PC-3 (cell line): Measurements from ENCODE around the gene CCNF. TPM values are rescaled to one million over a fixed set of nuclear protein-coding genes. Genes with fewer than 3 reads are reported as not detected.

Experiments
- ATAC-seq: fragments of 200-7000 bp; cut with Tn5 transposase; 2 replicates; pipeline ENCODE4 v1.9.1; 2020; ENCODE audit warnings: mild to moderate bottlenecking, moderate library complexity
- BruUV-seq: library from RNA; stranded (reverse); fragments of 400-500 nt; replicated peaks from 2 replicates; lab custom pipeline; 2021; lab: Mats Ljungman, UMichigan
- CTCF ChIA-PET: fragments of 300-600 bp; sonication (Branson Sonifier 250); formaldehyde crosslinking; loops from one replicate; lab custom pipeline; 2022; ENCODE audit warnings: antibody characterized with exemption; lab: Charles Lee
- POLR2A ChIA-PET: fragments of 300-600 bp; sonication (Branson Sonifier 250); formaldehyde crosslinking; loops from one replicate; lab custom pipeline; 2022; ENCODE audit warnings: antibody characterized with exemption; ENCODE audit not compliant: unreplicated experiment; lab: Charles Lee
- DNase-seq: peaks from one replicate; pipeline ENCODE4 v3.0.0-alpha.2; 2015
- H2AFZ ChIP-seq: fragments of 300-600 bp; sonication (generic); 2 replicates; pipeline ENCODE4 v1.6.0; 2016; ENCODE audit warnings: antibody characterized with exemption, low read length
- H3F3A ChIP-seq: fragments of 300-600 bp; sonication (generic); one replicate; pipeline ENCODE4 v1.6.0; 2017; ENCODE audit warnings: antibody characterized with exemption, low read length, control low read depth, mild to moderate bottlenecking; ENCODE audit not compliant: unreplicated experiment
- H3K27ac ChIP-seq: fragments of 300-600 bp; sonication (generic); 2 replicates; pipeline ENCODE4 v1.5.1; 2016; ENCODE audit warnings: mild to moderate bottlenecking, low read length
- H3K27me3 ChIP-seq: fragments of 300-600 bp; sonication (generic); 2 replicates; pipeline ENCODE4 v1.6.1; 2016; ENCODE audit warnings: low read length, mixed read lengths
- H3K36me3 ChIP-seq: fragments of 300-600 bp; sonication (generic); 2 replicates; pipeline ENCODE4 v1.6.1; 2016; ENCODE audit warnings: low read depth, mixed run types, low read length, mixed read lengths
- H3K4me1 ChIP-seq: fragments of 300-600 bp; sonication (generic); 2 replicates; pipeline ENCODE4 v1.5.1; 2016; ENCODE audit warnings: low read length; ENCODE audit not compliant: insufficient read depth
- H3K4me2 ChIP-seq: fragments of 300-600 bp; sonication (generic); 2 replicates; pipeline ENCODE4 v1.6.0; 2016; ENCODE audit warnings: low read length
- H3K4me3 ChIP-seq: fragments of 300-600 bp; sonication (generic); 2 replicates; pipeline ENCODE4 v1.5.1; 2016; ENCODE audit warnings: mild to moderate bottlenecking, low read length, mixed read lengths
- H3K79me2 ChIP-seq: fragments of 300-600 bp; sonication (generic); 2 replicates; pipeline ENCODE4 v1.6.1; 2017; ENCODE audit warnings: low read length, mixed read lengths
- H3K9ac ChIP-seq: fragments of 300-600 bp; sonication (generic); 2 replicates; pipeline ENCODE4 v1.6.0; 2016; ENCODE audit warnings: mild to moderate bottlenecking, low read length
- H3K9me2 ChIP-seq: fragments of 300-600 bp; sonication (generic); replicated peaks from 2 replicates; pipeline ENCODE4 v1.6.1; 2016; ENCODE audit warnings: mixed run types, low read length, mixed read lengths
- H3K9me3 ChIP-seq: fragments of 300-600 bp; sonication (generic); 2 replicates; pipeline ENCODE4 v1.6.1; 2016; ENCODE audit warnings: low read length, mixed read lengths
- H4K20me1 ChIP-seq: fragments of 300-600 bp; sonication (generic); 2 replicates; pipeline ENCODE4 v1.6.1; 2016; ENCODE audit warnings: low read length, mixed read lengths
- CTCF ChIP-seq: fragments of 300-600 bp; sonication (generic); conservative IDR thresholded peaks from 2 replicates; pipeline ENCODE4 v1.5.1; 2017; ENCODE audit warnings: antibody characterized with exemption, low read depth, mild to moderate bottlenecking, low read length
- EZH2 ChIP-seq: fragments of 300-600 bp; sonication (generic); IDR thresholded peaks from one replicate; pipeline ENCODE4 v1.6.1; 2017; ENCODE audit warnings: antibody characterized with exemption, mild to moderate bottlenecking, low read length; ENCODE audit not compliant: unreplicated experiment
- EZH2phosphoT487 ChIP-seq: fragments of 300-600 bp; sonication (generic); IDR thresholded peaks from 2 replicates; pipeline ENCODE4 v1.6.1; 2018; ENCODE audit warnings: mild to moderate bottlenecking, antibody characterized with exemption, low read length, borderline replicate concordance
- intact Hi-C: fragments of 100-400 bp; cut with micrococcal nuclease; formaldehyde crosslinking; loops from 2 replicates; pipeline ENCODE4 v1.9.0; 2023
- total RNA-seq: library from RNA; depleted of rRNA; stranded (reverse); fragments of >200 nt; gene quantifications from 2 replicates; pipeline ENCODE4 v1.2.3, GENCODE V29; 2014

Gene CCNF
- total RNA-seq, 1 experiment from 2014 or later = 26.8 TPM

- no peaks in the 10 kb centered on the region for H3K9me2 ChIP-seq
- no peaks in the 10 kb centered on the region for H3F3A ChIP-seq
- H3K4me2 ChIP-seq = no peak overlapping the region
- H3K79me2 ChIP-seq = no peaks in the 10 kb centered on the region
- no peak overlapping the region for H3K9ac ChIP-seq
- intact Hi-C loops = no loop called here
- H3K9me3 ChIP-seq = no peaks in the 10 kb centered on the region
- H3K36me3 ChIP-seq = no peaks in the 10 kb centered on the region
- CTCF ChIA-PET = no interaction called here
- no peak overlapping the region for H2AFZ ChIP-seq
- no peak overlapping the region for H3K27ac ChIP-seq
- no peak for TF ChIP-seq CTCF
- no peak for TF ChIP-seq EZH2phosphoT487
- TF ChIP-seq EZH2 = no peak
- no peaks in the 10 kb centered on the region for H3K4me1 ChIP-seq
- H4K20me1 ChIP-seq = no peaks in the 10 kb centered on the region
- POLR2A ChIA-PET = no interaction called here
- no peaks in the 10 kb centered on the region for H3K27me3 ChIP-seq
- DNase-seq (no peak), ATAC-seq (no peak)
- no peak overlapping the region for H3K4me3 ChIP-seq
- no TSS peak for BruUV-seq
Measured at GRCh38 chr16:2487903-2488531, 58.8 kb downstream of the CCNF start.

GRCh38 chr16:2489581-2489980, 60.3 kb downstream of the CCNF start:
- Histone ChIP-seq H3K79me2 (no peaks in the 10 kb centered on the region), H3K27me3 (no peaks in the 10 kb centered on the region), H3K9me3 (no peaks in the 10 kb centered on the region), H3K9ac (no peak overlapping the region), H3K9me2 (no peaks in the 10 kb centered on the region), H2AFZ (no peak overlapping the region), H3K36me3 (no peaks in the 10 kb centered on the region), H3K4me2 (no peak overlapping the region), H3F3A (no peaks in the 10 kb centered on the region), H3K27ac (no peak overlapping the region), H3K4me3 (no peak overlapping the region), H4K20me1 (no peaks in the 10 kb centered on the region), H3K4me1 (no peaks in the 10 kb centered on the region)
- TF ChIP-seq EZH2phosphoT487 = no peak
- intact Hi-C loops = no loop called here
- DNase-seq = no peak
- BruUV-seq = no TSS peak
- no peak for ATAC-seq
- CTCF ChIA-PET = no interaction called here
- POLR2A ChIA-PET = no interaction called here

- CTCF ChIA-PET = no interaction called here
- no peaks in the 10 kb centered on the region for H3K79me2 ChIP-seq
- no peak for ATAC-seq
Measured at GRCh38 chr16:2490190-2491105, 61.2 kb downstream of the CCNF start.

More at GRCh38 chr16:2490190-2491105, 61.2 kb downstream of the CCNF start:
- BruUV-seq = no TSS peak
- Histone ChIP-seq H3K4me1 (no peaks in the 10 kb centered on the region), H4K20me1 (no peaks in the 10 kb centered on the region), H3K9me3 (no peaks in the 10 kb centered on the region), H3K27ac (no peak overlapping the region), H3K27me3 (no peaks in the 10 kb centered on the region), H3K4me2 (no peak overlapping the region), H3K9me2 (no peaks in the 10 kb centered on the region), H2AFZ (no peak overlapping the region), H3F3A (no peaks in the 10 kb centered on the region), H3K4me3 (no peak overlapping the region), H3K9ac (no peak overlapping the region), H3K36me3 (no peaks in the 10 kb centered on the region)
- DNase-seq = no peak
- intact Hi-C loops = no loop called here
- POLR2A ChIA-PET = no interaction called here
- TF ChIP-seq CTCF (no peak), EZH2phosphoT487 (no peak), EZH2 (no peak)
